NB4 (cell line): ENCODE data around the gene KAZN.

ENCODE experiments used
- POLR2A ChIP-seq: IDR thresholded peaks from 2 replicates; pipeline ENCODE4 v1.6.1; 2011; ENCODE audit warnings: mild to moderate bottlenecking; ENCODE audit not compliant: insufficient read length; ENCODE audit errors: extremely low read depth
- TF ChIP-seq, protein P1 (sequence below): IDR thresholded peaks from one replicate; pipeline ENCODE4 v1.5.1; 2012; ENCODE audit warnings: low read depth, low read length

DNA sequence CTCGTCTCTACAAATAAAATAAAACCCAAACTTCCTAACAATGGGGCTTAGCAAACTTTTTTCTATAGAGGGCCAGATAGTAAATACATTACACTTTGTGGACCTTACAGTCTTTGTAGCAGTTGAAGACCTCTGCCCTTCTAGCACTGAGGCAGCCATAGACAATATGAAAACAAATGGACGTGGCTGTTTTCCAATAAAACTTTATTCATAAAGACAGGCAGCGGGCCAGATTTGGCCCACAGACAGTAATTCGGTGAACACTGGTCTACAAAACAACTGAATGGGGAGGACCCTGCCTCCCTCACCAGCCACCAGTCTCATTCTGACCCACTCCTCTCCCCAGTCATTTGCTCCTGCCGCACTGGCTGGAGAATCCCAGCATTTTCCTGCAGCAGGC is 162.3 kb downstream of the KAZN start:
- no peak for TF ChIP-seq POLR2A
- TF ChIP-seq, protein P1, sequence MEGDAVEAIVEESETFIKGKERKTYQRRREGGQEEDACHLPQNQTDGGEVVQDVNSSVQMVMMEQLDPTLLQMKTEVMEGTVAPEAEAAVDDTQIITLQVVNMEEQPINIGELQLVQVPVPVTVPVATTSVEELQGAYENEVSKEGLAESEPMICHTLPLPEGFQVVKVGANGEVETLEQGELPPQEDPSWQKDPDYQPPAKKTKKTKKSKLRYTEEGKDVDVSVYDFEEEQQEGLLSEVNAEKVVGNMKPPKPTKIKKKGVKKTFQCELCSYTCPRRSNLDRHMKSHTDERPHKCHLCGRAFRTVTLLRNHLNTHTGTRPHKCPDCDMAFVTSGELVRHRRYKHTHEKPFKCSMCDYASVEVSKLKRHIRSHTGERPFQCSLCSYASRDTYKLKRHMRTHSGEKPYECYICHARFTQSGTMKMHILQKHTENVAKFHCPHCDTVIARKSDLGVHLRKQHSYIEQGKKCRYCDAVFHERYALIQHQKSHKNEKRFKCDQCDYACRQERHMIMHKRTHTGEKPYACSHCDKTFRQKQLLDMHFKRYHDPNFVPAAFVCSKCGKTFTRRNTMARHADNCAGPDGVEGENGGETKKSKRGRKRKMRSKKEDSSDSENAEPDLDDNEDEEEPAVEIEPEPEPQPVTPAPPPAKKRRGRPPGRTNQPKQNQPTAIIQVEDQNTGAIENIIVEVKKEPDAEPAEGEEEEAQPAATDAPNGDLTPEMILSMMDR: no peak
